Stomach (tissue), 9 donors: ENCODE data around the gene AKAP5. TPM values are rescaled to one million over a fixed set of nuclear protein-coding genes. Genes with fewer than 3 reads are reported as not detected.

Experiments
- DNase-seq, 2 donors: peaks; one replicate each; pipeline versions ENCODE4 v3.0.0 to v3.0.0-alpha.2; 2013 to 2019
- H3K27ac ChIP-seq, 5 donors: fragments of 200-600 bp in 4 of 5; sonication (generic) in 4 of 5; one replicate each; pipeline ENCODE4 v1.5.1; 2013 to 2019; ENCODE audit warnings: mild to moderate bottlenecking in 1 of 5, moderate library complexity in 1 of 5
- H3K27me3 ChIP-seq, 3 donors: fragments of 200-600 bp; sonication (generic); one replicate each; pipeline ENCODE4 v1.5.1; 2017 to 2019; ENCODE audit warnings: mixed run types in 1 of 3
- H3K36me3 ChIP-seq, 4 donors: fragments of 200-600 bp; sonication (generic); 1 replicate in 3 of 4; 2 replicates in 1 of 4; pipeline ENCODE4 v1.5.1; 2016 to 2019
- H3K4me1 ChIP-seq, 4 donors: fragments of 200-600 bp; sonication (generic); one replicate each; pipeline ENCODE4 v1.5.1; 2016 to 2019
- H3K4me3 ChIP-seq, 4 donors: fragments of 200-600 bp; sonication (generic) in 3 of 4; one replicate each; pipeline ENCODE4 v1.5.1; 2016 to 2019; ENCODE audit warnings: mild to moderate bottlenecking in 1 of 4
- H3K9me3 ChIP-seq, 4 donors: fragments of 200-600 bp; sonication (generic); one replicate each; pipeline ENCODE4 v1.5.1; 2016 to 2019
- CTCF ChIP-seq, 7 experiments: fragments of 450-650 bp in 4 of 7; fragments of 200-600 bp in 3 of 7; sonication (generic) in 3 of 7; IDR thresholded peaks; one replicate each; pipeline ENCODE4 v1.5.1; 2016 to 2019; ENCODE audit warnings: antibody characterized with exemption in 7 of 7, control low read depth in 2 of 7, mild to moderate bottlenecking in 1 of 7
- EP300 ChIP-seq: sonication (generic); formaldehyde crosslinking; IDR thresholded peaks from one replicate; pipeline ENCODE4 v1.6.1; 2017; ENCODE audit warnings: antibody characterized with exemption
- POLR2A ChIP-seq, 4 donors: fragments of 450-650 bp; IDR thresholded peaks; one replicate each; pipeline ENCODE4 v1.6.1; 2016; ENCODE audit warnings: antibody characterized with exemption in 4 of 4, control low read depth in 2 of 4, mild to moderate bottlenecking in 1 of 4, moderate library complexity in 1 of 4
- POLR2AphosphoS5 ChIP-seq, 3 donors: sonication (generic); formaldehyde crosslinking; IDR thresholded peaks; one replicate each; pipeline ENCODE4 v1.6.1; 2016; ENCODE audit warnings: antibody characterized with exemption in 3 of 3
- WGBS, 5 donors: extraction: QIAGEN DNeasy Blood & Tissue Kit in 3 of 5; methylation state at CpG; one replicate each; pipeline versions ENCODE4 v1.1.5 to v1.1.7; 2013 to 2018; 5-methylcytosine and 5-hydroxymethylcytosine counted together
- intact Hi-C: fragments of 100-400 bp; cut with DNase I; formaldehyde crosslinking; loops from one replicate; pipeline ENCODE4 v1.15.1; 2023; ENCODE audit warnings: low total_unique reads
- polyA plus RNA-seq, 3 donors: library from polyadenylated mRNA; stranded (reverse); fragments of 200-250 nt; gene quantifications; one replicate each; pipeline ENCODE4 v1.2.3, GENCODE V29; 2013
- total RNA-seq, 5 donors: library from RNA; depleted of rRNA; stranded (reverse); fragments of >200 nt; gene quantifications; one replicate each; pipeline versions ENCODE4 v1.1.0 to v1.2.3, GENCODE V29; 2014 to 2016
- donor health status: healthy with polysubstance abuse.
- donor health status: Bipolar disorder and iron deficiency.
- donor health status: healthy.

The AKAP5 gene
- total and polyA plus RNA-seq, 8 donors, result 0.15 to 3.2 (median 0.72) TPM; not detected in 3

DNA sequence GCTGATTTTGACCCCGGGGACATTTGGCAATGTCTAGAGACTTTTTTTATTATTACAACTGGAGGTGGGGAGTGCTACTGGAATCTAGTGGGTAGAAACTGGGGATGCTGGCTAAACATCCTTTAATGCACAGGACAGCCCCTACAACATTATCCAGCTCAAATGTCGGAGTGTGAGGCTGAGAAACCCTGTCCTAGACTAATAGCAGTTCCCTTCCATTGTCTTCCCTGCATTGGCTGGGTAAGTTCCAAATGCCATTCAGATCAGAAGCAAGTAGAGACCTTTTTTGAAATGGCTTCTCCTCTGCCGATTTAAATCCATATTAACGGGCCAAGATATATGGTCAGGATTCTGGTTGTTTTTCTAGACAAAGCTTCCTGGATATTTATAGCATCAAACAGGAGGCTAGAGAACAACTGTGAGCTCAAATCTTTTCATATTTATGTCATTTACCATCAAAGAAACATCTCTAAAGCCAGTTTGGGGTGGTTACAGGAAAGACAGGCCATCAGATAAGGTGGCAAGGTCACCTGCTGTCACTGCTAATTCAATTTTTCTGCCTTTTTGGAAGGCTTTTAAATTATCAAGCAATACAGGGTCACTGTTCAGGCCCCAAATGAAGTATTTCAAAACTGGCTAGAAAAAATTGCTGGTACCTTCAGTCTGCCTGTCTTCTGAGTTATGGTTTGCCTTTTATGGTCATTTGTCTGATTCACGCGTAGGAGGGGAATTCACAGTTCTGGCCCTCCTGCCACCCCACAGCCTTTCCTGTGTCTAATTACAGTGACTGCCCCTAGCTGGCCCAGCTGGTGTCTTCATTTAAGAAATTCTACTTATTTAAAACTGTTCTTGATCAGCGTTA is 20.1 kb upstream of the AKAP5 start:
- H3K27ac ChIP-seq, result peak overlapping the region in 3 of 5 donors; percentile 19 to 43 (median 39)
- 64 to 79% (median 76%) methylated on average over 7 of the region's 7 CpGs for WGBS, 5 donors
- no peak overlapping the region for H3K4me3 ChIP-seq
- DNase-seq, result peak in 1 of 2 donors; percentile 51
- H3K4me1 ChIP-seq, result peaks cover 0 to 16% (median 3%) of the 10 kb centered on the region in 4 donors
- peaks cover 31 to 81% (median 78%) of the 10 kb centered on the region in 4 donors for H3K36me3 ChIP-seq
- TF ChIP-seq POLR2AphosphoS5 (IDR thresholded peaks at IDR 0.05), result no peak
- TF ChIP-seq CTCF (IDR thresholded peaks at IDR 0.05), result no peak
- no peak for TF ChIP-seq POLR2A (IDR thresholded peaks at IDR 0.05)
- no peak for TF ChIP-seq EP300
- H3K9me3 ChIP-seq, result no peaks in the 10 kb centered on the region
- intact Hi-C loops, result no loop called here
- H3K27me3 ChIP-seq, result no peaks in the 10 kb centered on the region

DNA sequence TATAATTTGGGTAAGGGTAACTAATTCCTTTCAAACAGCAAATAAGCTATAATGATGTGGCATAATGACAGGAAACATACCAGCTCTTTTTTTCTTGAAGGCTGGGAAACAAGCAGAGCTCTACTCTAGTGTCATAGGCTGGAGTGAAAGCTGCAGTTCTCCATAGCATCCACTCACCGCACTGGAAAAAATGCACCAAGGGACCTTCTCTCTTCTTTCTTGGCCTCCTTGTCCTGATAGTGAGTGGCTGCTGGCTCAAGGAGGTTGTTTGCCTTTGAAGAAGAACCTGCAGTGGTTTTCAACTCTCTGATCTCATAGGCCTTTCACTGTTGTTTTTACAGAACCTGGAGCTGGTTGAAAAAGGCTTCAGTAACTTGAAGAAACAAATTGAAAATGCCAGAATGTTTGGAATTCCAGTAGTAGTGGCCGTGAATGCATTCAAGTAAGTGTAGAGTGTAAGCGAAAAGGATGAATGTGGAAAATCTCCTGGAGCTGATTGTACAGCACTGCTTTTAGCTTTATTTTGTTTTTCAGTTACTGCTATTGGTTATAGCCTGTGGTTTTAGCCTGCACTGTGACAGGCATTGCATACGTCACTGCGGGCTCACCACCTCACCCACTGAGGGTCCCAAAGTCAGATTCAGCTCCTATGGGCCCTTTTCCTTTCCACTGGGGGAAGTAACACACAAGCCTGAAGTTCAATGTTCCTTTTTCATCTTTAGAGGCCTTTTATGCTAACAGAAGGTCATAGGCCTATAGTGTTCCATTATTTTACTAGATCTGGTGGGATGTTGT is 17.2 kb upstream of the AKAP5 start:
- Histone ChIP-seq H3K9me3 (no peaks in the 10 kb centered on the region), H3K27ac (peak overlapping the region in 1 of 5 donors; percentile 15), H3K4me3 (no peak overlapping the region), H3K4me1 (peaks cover 0 to 16% (median 3%) of the 10 kb centered on the region in 4 donors), H3K27me3 (no peaks in the 10 kb centered on the region), H3K36me3 (peaks cover 20 to 81% (median 76%) of the 10 kb centered on the region in 4 donors)
- TF ChIP-seq POLR2AphosphoS5 (IDR thresholded peaks at IDR 0.05) (no peak), EP300 (no peak), POLR2A (IDR thresholded peaks at IDR 0.05) (no peak), CTCF (IDR thresholded peaks at IDR 0.05) (no peak)
- no peak for DNase-seq
- 88 to 91% (median 90%) methylated on average over 5 of the region's 5 CpGs for WGBS, 5 donors
- intact Hi-C loops, result no loop called here

DNA sequence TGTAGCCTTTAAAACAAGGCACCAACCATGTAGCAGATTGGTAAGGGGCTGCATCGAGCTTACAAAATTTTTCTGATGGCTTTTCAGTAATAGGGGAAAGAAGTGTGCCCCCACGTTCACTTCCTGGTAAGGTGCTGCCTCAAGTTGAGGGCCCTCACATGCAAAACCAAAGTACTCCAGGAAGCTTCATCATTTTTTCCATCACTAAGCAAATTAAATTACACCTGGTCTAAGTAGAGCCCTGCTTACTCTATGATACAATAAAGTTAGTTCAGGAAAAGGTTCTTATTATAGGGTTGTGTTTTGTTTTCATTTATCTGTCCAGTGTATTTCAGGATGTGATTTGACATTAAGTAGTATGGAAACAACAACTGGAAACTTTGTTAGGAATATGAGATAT is 15.0 kb upstream of the AKAP5 start:
- Histone ChIP-seq H3K27ac (no peak overlapping the region), H3K36me3 (peaks cover 32 to 83% (median 78%) of the 10 kb centered on the region in 4 donors), H3K4me3 (no peak overlapping the region), H3K4me1 (peaks cover 0 to 10% (median under 1%) of the 10 kb centered on the region in 4 donors), H3K9me3 (no peaks in the 10 kb centered on the region), H3K27me3 (no peaks in the 10 kb centered on the region)
- TF ChIP-seq POLR2A (IDR thresholded peaks at IDR 0.05), result no peak
- TF ChIP-seq CTCF (IDR thresholded peaks at IDR 0.05), result no peak
- no peak for TF ChIP-seq POLR2AphosphoS5 (IDR thresholded peaks at IDR 0.05)
- no peak for TF ChIP-seq EP300
- WGBS, 5 donors, result 78 to 94% (median 84%) methylated on average over 2 of the region's 2 CpGs
- intact Hi-C loops, result no loop called here
- no peak for DNase-seq

- H3K27me3 ChIP-seq, result no peaks in the 10 kb centered on the region
- no peak for DNase-seq
- TF ChIP-seq EP300 (no peak), CTCF (IDR thresholded peaks at IDR 0.05) (no peak), POLR2A (IDR thresholded peaks at IDR 0.05) (no peak), POLR2AphosphoS5 (IDR thresholded peaks at IDR 0.05) (no peak)
- H3K27ac ChIP-seq, result no peak overlapping the region
- no peaks in the 10 kb centered on the region for H3K9me3 ChIP-seq
- intact Hi-C loops, result no loop called here
- 94 to 98% (median 97%) methylated on average over 10 of the region's 10 CpGs for WGBS, 5 donors
- no peak overlapping the region for H3K4me3 ChIP-seq
- H3K36me3 ChIP-seq, result peaks cover 26 to 79% (median 74%) of the 10 kb centered on the region in 4 donors
- H3K4me1 ChIP-seq, result no peaks in the 10 kb centered on the region
Measured at GRCh38 chr14:64454671-64455070, 10.6 kb upstream of the AKAP5 start.
